ENCODE data around the gene AOAH.

AOAH gene

DNA sequence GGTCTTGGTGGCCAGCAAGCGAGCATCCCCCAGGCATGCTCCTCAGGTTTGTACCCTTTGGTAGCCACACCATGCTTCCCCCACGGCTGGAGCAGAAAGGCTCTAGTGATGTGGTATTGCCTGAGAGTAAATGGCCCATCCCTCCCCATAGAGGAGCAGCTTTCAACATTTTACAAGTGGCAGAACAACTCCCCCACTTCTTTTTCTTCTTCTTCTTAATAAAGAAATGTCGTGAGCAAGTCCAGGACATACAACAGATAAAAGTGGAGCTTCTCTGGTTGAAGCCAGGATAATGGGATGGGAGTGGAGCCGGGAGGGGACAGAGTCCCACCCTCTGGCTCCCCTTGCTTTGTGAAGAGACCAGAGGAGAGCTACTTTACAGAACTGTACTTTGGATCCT, 203.2 kb downstream of the AOAH start:
- TF ChIP-seq PAX5 (IDR thresholded peaks at IDR 0.05; ENCODE audit: insufficient read depth, low read length, severe bottlenecking) (no peak), POLR2A (IDR thresholded peaks at IDR 0.05; ENCODE audit: low read depth, low read length) (no peak), TAF1 (IDR thresholded peaks at IDR 0.05; ENCODE audit: low read depth, low read length) (no peak), POLR2AphosphoS5 (IDR thresholded peaks at IDR 0.05; ENCODE audit: low read depth, low read length) (no peak), SPI1 (IDR thresholded peaks at IDR 0.05; ENCODE audit: low read depth, low read length) (no peak), POU2F2 (IDR thresholded peaks at IDR 0.05; ENCODE audit: low read depth, low read length) (no peak)
- no peak for DNase-seq (ENCODE audit: insufficient read length, low spot score)
- no peak for FAIRE-seq

DNA sequence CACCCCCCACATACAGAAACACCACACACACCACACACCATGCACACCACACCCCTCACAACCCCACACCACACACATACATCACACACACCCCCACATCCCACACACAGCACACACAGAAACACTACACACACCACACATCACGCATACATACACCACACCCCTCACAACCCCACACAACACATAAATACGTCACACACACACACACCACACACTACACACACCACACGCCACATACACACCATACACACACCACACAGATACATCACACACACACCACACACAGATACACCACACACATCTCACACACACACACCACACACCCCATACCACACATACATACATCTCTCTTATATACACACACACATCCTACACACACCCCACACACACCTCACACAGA, 208.4 kb downstream of the AOAH start:
- FAIRE-seq, result peak; percentile 87

DNA sequence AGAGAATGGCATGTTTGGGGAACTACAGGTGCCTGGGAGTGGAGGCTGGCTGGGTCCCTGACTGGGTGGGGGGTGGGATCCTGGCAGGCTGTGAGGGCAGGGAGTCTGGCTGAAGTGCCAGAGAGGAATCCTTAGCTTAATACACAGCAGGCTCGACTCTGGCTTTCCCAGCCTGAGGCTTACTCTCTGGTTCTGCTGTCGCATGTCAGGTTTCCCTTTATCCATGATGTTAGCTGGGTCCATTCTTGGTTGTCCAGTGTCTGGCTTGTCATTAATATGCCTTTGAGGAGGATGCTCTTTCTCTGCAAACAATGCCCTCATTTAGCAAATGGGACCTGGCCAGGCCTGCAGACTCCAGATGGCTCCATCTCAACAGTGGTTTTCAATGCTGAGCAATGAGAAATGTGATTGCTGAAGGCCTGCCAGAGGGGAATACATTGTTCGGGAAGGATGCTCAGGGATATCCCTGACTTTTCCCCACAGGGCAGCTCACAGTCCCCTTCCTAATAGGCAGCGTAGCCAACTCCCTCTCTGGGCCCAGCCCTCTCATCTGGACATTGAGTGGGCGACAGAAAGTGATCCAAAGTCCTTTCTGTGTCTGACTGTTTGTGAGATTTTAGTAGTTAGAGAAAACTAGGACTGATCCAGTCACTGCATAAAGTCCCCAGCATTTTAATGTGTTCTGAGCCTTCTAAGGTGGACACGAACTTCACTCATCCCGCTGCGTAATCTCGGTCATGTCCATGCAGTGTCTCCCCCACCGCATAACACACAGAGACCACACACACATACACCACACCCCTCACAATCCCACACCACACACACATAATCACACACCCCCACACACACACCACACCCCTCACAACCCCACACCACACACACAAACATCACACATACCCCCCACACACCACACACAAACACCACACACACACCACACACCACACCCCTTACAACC, 209.7 kb downstream of the AOAH start:
- FAIRE-seq (no peak), DNase-seq (ENCODE audit: insufficient read length, low spot score) (no peak)
- TF ChIP-seq TAF1 (IDR thresholded peaks at IDR 0.05; ENCODE audit: low read depth, low read length) (no peak), POU2F2 (IDR thresholded peaks at IDR 0.05; ENCODE audit: low read depth, low read length) (no peak), POLR2AphosphoS5 (IDR thresholded peaks at IDR 0.05; ENCODE audit: low read depth, low read length) (no peak), PAX5 (IDR thresholded peaks at IDR 0.05; ENCODE audit: insufficient read depth, low read length, severe bottlenecking) (no peak), POLR2A (IDR thresholded peaks at IDR 0.05; ENCODE audit: low read depth, low read length) (no peak), SPI1 (IDR thresholded peaks at IDR 0.05; ENCODE audit: low read depth, low read length) (no peak)

More for the DNA sequence above, 208.4 kb downstream of the AOAH start:
- TF ChIP-seq POLR2AphosphoS5 (IDR thresholded peaks at IDR 0.05; ENCODE audit: low read depth, low read length) (no peak), PAX5 (IDR thresholded peaks at IDR 0.05; ENCODE audit: insufficient read depth, low read length, severe bottlenecking) (no peak), POU2F2 (IDR thresholded peaks at IDR 0.05; ENCODE audit: low read depth, low read length) (no peak), TAF1 (IDR thresholded peaks at IDR 0.05; ENCODE audit: low read depth, low read length) (no peak), SPI1 (IDR thresholded peaks at IDR 0.05; ENCODE audit: low read depth, low read length) (no peak), POLR2A (IDR thresholded peaks at IDR 0.05; ENCODE audit: low read depth, low read length) (no peak)
- no peak for DNase-seq (ENCODE audit: insufficient read length, low spot score)

DNA sequence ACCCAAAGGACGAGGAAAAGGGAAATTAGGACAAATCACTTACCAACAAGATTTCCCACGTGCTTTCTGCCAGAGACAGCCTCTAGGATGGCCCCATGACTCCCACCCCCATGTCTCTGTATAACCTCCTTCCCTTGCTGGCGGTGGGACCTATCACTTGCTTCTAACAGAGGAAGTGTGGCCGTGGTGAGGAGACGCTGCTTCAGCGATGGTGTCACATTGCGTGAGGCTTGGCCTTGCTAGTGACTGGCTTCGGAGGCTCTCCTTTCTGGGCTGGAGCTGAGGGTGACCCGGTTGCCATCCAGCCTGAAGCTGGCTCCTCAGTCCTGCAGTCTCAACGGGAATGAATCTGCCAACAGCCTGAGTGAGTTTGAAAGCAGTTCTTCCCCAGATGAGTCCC, 210.9 kb downstream of the AOAH start:
- FAIRE-seq, result no peak
- TF ChIP-seq TAF1 (IDR thresholded peaks at IDR 0.05; ENCODE audit: low read depth, low read length) (no peak), PAX5 (IDR thresholded peaks at IDR 0.05; ENCODE audit: insufficient read depth, low read length, severe bottlenecking) (no peak), POLR2A (IDR thresholded peaks at IDR 0.05; ENCODE audit: low read depth, low read length) (no peak), POLR2AphosphoS5 (IDR thresholded peaks at IDR 0.05; ENCODE audit: low read depth, low read length) (no peak), POU2F2 (IDR thresholded peaks at IDR 0.05; ENCODE audit: low read depth, low read length) (no peak), SPI1 (IDR thresholded peaks at IDR 0.05; ENCODE audit: low read depth, low read length) (no peak)

GRCh38 chr7:36512616-36513015, 211.7 kb downstream of the AOAH start:
- TF ChIP-seq POU2F2 (IDR thresholded peaks at IDR 0.05; ENCODE audit: low read depth, low read length) (no peak), POLR2AphosphoS5 (IDR thresholded peaks at IDR 0.05; ENCODE audit: low read depth, low read length) (no peak), POLR2A (IDR thresholded peaks at IDR 0.05; ENCODE audit: low read depth, low read length) (no peak), SPI1 (IDR thresholded peaks at IDR 0.05; ENCODE audit: low read depth, low read length) (no peak), TAF1 (IDR thresholded peaks at IDR 0.05; ENCODE audit: low read depth, low read length) (no peak), PAX5 (IDR thresholded peaks at IDR 0.05; ENCODE audit: insufficient read depth, low read length, severe bottlenecking) (no peak)

More for the DNA sequence above, 210.9 kb downstream of the AOAH start:
- DNase-seq (ENCODE audit: insufficient read length, low spot score), result no peak

DNA sequence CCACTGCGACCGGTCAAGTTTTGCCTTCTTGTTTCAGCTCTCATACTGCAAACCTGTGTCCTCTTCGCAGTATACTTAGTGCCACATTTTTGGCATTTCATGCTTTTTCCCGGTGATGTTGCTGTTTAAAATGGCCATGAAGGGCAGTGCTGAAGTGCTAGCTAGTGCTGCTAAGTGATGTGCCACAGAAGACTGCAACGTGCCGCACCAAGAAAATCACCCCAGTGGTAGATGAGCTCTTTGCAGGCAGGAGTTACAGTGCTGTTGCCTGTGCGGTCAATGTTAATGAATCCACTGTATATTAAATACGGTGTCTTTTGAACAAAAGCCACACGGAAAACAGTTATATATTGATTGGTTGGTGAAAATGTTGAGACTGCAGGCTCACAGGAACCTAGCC, 214.3 kb downstream of the AOAH start:
- TF ChIP-seq POLR2A (IDR thresholded peaks at IDR 0.05; ENCODE audit: low read depth, low read length) (no peak), SPI1 (IDR thresholded peaks at IDR 0.05; ENCODE audit: low read depth, low read length) (no peak), PAX5 (IDR thresholded peaks at IDR 0.05; ENCODE audit: insufficient read depth, low read length, severe bottlenecking) (no peak), POLR2AphosphoS5 (IDR thresholded peaks at IDR 0.05; ENCODE audit: low read depth, low read length) (no peak), TAF1 (IDR thresholded peaks at IDR 0.05; ENCODE audit: low read depth, low read length) (no peak)
- FAIRE-seq (no peak), DNase-seq (ENCODE audit: insufficient read length, low spot score) (no peak)

More at GRCh38 chr7:36512616-36513015, 211.7 kb downstream of the AOAH start:
- DNase-seq (ENCODE audit: insufficient read length, low spot score) (no peak), FAIRE-seq (no peak)

DNA sequence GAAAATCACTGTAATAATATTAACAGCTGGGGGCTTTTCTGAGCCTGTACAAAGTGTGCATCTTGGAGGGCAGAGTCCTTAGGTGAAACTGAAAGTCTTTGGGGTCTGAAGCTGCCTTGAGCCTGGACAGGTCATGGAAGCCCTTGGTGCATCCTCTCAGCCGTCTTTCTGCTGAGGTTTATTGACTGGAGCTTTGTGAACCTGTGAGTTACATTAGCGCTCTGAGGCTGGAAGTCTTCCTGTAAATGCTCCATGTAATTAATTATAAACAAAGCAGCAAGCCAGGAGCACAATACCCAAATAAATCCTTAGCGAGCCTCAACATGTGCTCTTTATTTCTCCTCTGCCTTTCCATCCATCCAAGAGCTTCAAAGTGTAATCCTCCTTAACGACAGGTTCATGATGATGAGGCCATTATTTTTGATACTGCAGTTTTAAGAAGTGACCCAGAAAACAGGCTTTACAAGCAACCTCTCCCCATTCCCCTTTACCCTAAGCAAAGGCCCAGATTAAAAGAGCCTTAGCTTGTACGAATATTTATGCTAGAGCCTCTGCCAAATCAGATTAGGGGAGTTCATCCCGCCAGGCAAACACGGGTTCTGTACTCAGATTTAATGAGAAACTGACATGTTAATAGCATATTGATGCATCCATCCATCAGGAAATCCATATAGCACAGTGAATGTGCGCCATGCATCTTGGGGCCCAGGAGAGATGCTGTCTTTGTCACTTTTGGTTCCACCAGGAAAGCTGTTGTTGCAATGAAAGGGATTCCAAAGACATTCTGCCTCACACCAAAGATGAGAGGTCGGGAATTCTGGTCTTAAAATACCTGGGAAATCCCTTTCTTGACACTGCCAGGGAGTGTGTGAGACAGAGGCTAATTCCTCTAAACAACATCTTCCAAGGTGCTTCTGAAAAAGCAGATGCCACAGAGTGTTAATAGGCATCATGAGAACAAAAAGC, 216.5 kb downstream of the AOAH start:
- FAIRE-seq, result no peak
- no peak for DNase-seq (ENCODE audit: insufficient read length, low spot score)
- TF ChIP-seq POLR2AphosphoS5 (IDR thresholded peaks at IDR 0.05; ENCODE audit: low read depth, low read length), result no peak
- no peak for TF ChIP-seq PAX5 (IDR thresholded peaks at IDR 0.05; ENCODE audit: insufficient read depth, low read length, severe bottlenecking)
- TF ChIP-seq POU2F2 (IDR thresholded peaks at IDR 0.05; ENCODE audit: low read depth, low read length), result no peak
- TF ChIP-seq TAF1 (IDR thresholded peaks at IDR 0.05; ENCODE audit: low read depth, low read length), result no peak
- no peak for TF ChIP-seq SPI1 (IDR thresholded peaks at IDR 0.05; ENCODE audit: low read depth, low read length)
- TF ChIP-seq POLR2A (IDR thresholded peaks at IDR 0.05; ENCODE audit: low read depth, low read length), result no peak

DNA sequence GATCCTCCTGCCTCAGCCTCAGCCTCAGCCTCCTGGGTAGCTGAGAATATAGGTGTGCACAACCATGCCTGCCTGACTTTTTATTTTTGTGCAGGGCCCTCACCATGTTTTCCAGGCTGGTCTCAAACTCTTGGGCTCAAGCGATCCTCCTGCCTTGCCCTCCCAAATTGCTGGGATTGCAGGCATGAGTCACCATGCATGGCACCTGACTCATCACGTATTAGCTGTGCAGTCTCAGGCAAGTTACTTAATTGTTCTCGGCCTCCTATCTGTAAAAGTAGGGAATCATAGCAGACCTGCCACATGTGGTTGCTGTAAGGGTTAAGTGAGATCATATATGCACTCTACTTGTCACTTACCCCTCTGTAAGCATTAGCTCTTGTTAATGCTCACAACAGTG, 217.5 kb downstream of the AOAH start:
- no peak for TF ChIP-seq TAF1 (IDR thresholded peaks at IDR 0.05; ENCODE audit: low read depth, low read length)
- no peak for TF ChIP-seq POU2F2 (IDR thresholded peaks at IDR 0.05; ENCODE audit: low read depth, low read length)
- no peak for FAIRE-seq
- DNase-seq (ENCODE audit: insufficient read length, low spot score), result no peak
